WTC11 (cell line): ENCODE results near the gene MAPK11. TPM values are rescaled to one million over a fixed set of nuclear protein-coding genes. Genes with fewer than 3 reads are reported as not detected.

Experiments used
- ATAC-seq: fragments of 200-7000 bp; cut with Tn5 transposase; 2 replicates; pipeline ENCODE4 v1.10.0; 2021; ENCODE audit warnings: mild to moderate bottlenecking, moderate library complexity
- CTCF ChIA-PET: fragments of 300-600 bp; sonication (Branson Sonifier 250); formaldehyde crosslinking; loops from one replicate; lab custom pipeline; 2021; ENCODE audit warnings: antibody characterized with exemption; lab: Charles Lee
- POLR2A ChIA-PET: fragments of 350-600 bp; sonication (Branson Sonifier 250); formaldehyde crosslinking; loops from one replicate; lab custom pipeline; 2021; ENCODE audit warnings: antibody characterized with exemption; lab: Charles Lee
- DNase-seq: peaks from one replicate; pipeline ENCODE4 v3.0.0; 2021; ENCODE audit warnings: low spot score
- H3K27ac Mint-ChIP-seq: 2 replicates; pipeline ENCODE4 v1.8.0; 2021; ENCODE audit warnings: mixed read lengths
- H3K27me3 Mint-ChIP-seq: 2 replicates; pipeline ENCODE4 v1.8.0; 2021; ENCODE audit warnings: low read depth, mild to moderate bottlenecking, moderate library complexity, mixed read lengths
- H3K36me3 Mint-ChIP-seq: 2 replicates; pipeline ENCODE4 v1.8.0; 2021; ENCODE audit warnings: mixed read lengths
- H3K4me1 Mint-ChIP-seq: 2 replicates; pipeline ENCODE4 v1.8.0; 2022; ENCODE audit warnings: mixed read lengths
- H3K4me3 Mint-ChIP-seq: 2 replicates; pipeline ENCODE4 v1.8.0; 2021; ENCODE audit warnings: mild to moderate bottlenecking, moderate library complexity, mixed read lengths
- H3K9me3 Mint-ChIP-seq: 2 replicates; pipeline ENCODE4 v1.8.0; 2021; ENCODE audit warnings: mixed read lengths
- AFF4 ChIP-seq: sonication (generic); formaldehyde crosslinking; IDR thresholded peaks from 2 replicates; pipeline ENCODE4 v1.8.1; 2023; ENCODE audit warnings: mild to moderate bottlenecking, missing genetic modification reagents, borderline replicate concordance
- ATF6 ChIP-seq: sonication (generic); formaldehyde crosslinking; IDR thresholded peaks from 2 replicates; pipeline ENCODE4 v1.8.1; 2023; ENCODE audit warnings: mild to moderate bottlenecking, missing genetic modification reagents
- CBFB ChIP-seq: sonication (generic); formaldehyde crosslinking; IDR thresholded peaks from 2 replicates; pipeline ENCODE4 v1.8.1; 2022; ENCODE audit warnings: mild to moderate bottlenecking, low read depth, missing genetic modification reagents
- CREB1 ChIP-seq: sonication (generic); formaldehyde crosslinking; IDR thresholded peaks from 2 replicates; pipeline ENCODE4 v1.8.0; 2023; ENCODE audit warnings: mild to moderate bottlenecking, missing genetic modification reagents
- EMX1 ChIP-seq: fragments of 250-450 bp; sonication (Bioruptor Pico); IDR thresholded peaks from 2 replicates; pipeline ENCODE4 v1.8.0; 2021; ENCODE audit warnings: mild to moderate bottlenecking
- ETV6 ChIP-seq: sonication (generic); formaldehyde crosslinking; IDR thresholded peaks from 2 replicates; pipeline ENCODE4 v1.8.1; 2022; ENCODE audit warnings: mild to moderate bottlenecking, missing genetic modification reagents
- FOXJ3 ChIP-seq: sonication (generic); formaldehyde crosslinking; IDR thresholded peaks from 2 replicates; pipeline ENCODE4 v1.9.0; 2021; ENCODE audit warnings: missing genetic modification reagents, mild to moderate bottlenecking, borderline replicate concordance
- HMGXB4 ChIP-seq: sonication (generic); formaldehyde crosslinking; IDR thresholded peaks from 2 replicates; pipeline ENCODE4 v1.8.1; 2023; ENCODE audit warnings: mild to moderate bottlenecking, moderate library complexity, missing genetic modification reagents
- KAT7 ChIP-seq: sonication (generic); formaldehyde crosslinking; IDR thresholded peaks from 2 replicates; pipeline ENCODE4 v1.8.1; 2023; ENCODE audit warnings: missing genetic modification reagents, mild to moderate bottlenecking, borderline replicate concordance
- MYBL2 ChIP-seq: sonication (generic); formaldehyde crosslinking; IDR thresholded peaks from 2 replicates; pipeline ENCODE4 v1.8.1; 2023; ENCODE audit warnings: mild to moderate bottlenecking, moderate library complexity, missing genetic modification reagents
- NFE2L1 ChIP-seq: sonication (generic); formaldehyde crosslinking; IDR thresholded peaks from 2 replicates; pipeline ENCODE4 v1.8.1; 2023; ENCODE audit warnings: missing genetic modification reagents
- PRDM15 ChIP-seq: sonication (generic); formaldehyde crosslinking; IDR thresholded peaks from 2 replicates; pipeline ENCODE4 v1.8.0; 2022; ENCODE audit warnings: missing genetic modification reagents
- PREB ChIP-seq: sonication (generic); formaldehyde crosslinking; IDR thresholded peaks from 2 replicates; pipeline ENCODE4 v1.8.1; 2022; ENCODE audit warnings: mild to moderate bottlenecking, missing genetic modification reagents, moderate library complexity, borderline replicate concordance
- SP1 ChIP-seq: sonication (generic); formaldehyde crosslinking; conservative IDR thresholded peaks from 2 replicates; pipeline ENCODE4 v1.8.1; 2022; ENCODE audit warnings: missing genetic modification reagents
- TCF7 ChIP-seq: sonication (generic); formaldehyde crosslinking; IDR thresholded peaks from 2 replicates; pipeline ENCODE4 v1.8.0; 2022; ENCODE audit warnings: mild to moderate bottlenecking, low read depth, missing genetic modification reagents, moderate library complexity
- TP53 ChIP-seq: sonication (generic); formaldehyde crosslinking; IDR thresholded peaks from 2 replicates; pipeline ENCODE4 v1.8.1; 2023; ENCODE audit warnings: mild to moderate bottlenecking, missing genetic modification reagents
- USF2 ChIP-seq: sonication (generic); formaldehyde crosslinking; IDR thresholded peaks from 2 replicates; pipeline ENCODE4 v1.8.1; 2023; ENCODE audit warnings: mild to moderate bottlenecking, missing genetic modification reagents, moderate library complexity
- ZBTB21 ChIP-seq: sonication (generic); formaldehyde crosslinking; IDR thresholded peaks from 2 replicates; pipeline ENCODE4 v1.8.1; 2023; ENCODE audit warnings: mild to moderate bottlenecking, missing genetic modification reagents, borderline replicate concordance
- ZNF219 ChIP-seq: sonication (generic); formaldehyde crosslinking; IDR thresholded peaks from 2 replicates; pipeline ENCODE4 v1.8.0; 2023; ENCODE audit warnings: missing genetic modification reagents, mild to moderate bottlenecking, borderline replicate concordance
- total RNA-seq: library from RNA; stranded (reverse); gene quantifications from 3 replicates; pipeline ENCODE4 v1.2.3, GENCODE V29; 2021

The MAPK11 gene
- total RNA-seq, 1 experiment from 2014 or later = 2.3 TPM

- peaks cover 4% of the 10 kb centered on the region; the same call in 1 of the 2 replicates for H3K4me1 Mint-ChIP-seq
- peak; percentile 74 for ATAC-seq
- ChIA-PET CTCF (interaction anchor here (0.6 to 3.4 kb wide), 22 partner anchors 8 to 422 kb away, joined by 3 to 22 read pairs (median 5); partner anchors contain the start of genes DENND6B, MAPK12, SCO2 and SHANK3), POLR2A (interaction anchor here (0.6 to 1.9 kb wide), 2 partner anchors 16 to 21 kb away, joined by 3 to 7 read pairs; no protein-coding TSS in a partner anchor)
- H3K36me3 Mint-ChIP-seq = no peaks in the 10 kb centered on the region
- H3K27ac Mint-ChIP-seq = no peak within 1 kb of the TSS
- DNase-seq = peak; percentile 89
- peak within 1 kb of the TSS; percentile 72 for H3K4me3 Mint-ChIP-seq
- no peaks in the 10 kb centered on the region for H3K9me3 Mint-ChIP-seq
- H3K27me3 Mint-ChIP-seq = no peaks in the 10 kb centered on the region; the same call in 1 of the 2 replicates
- TF ChIP-seq USF2 (no peak; the same call in 1 of the 2 replicates), NFE2L1 (0 out of 2 replicates have a peak, but pooled peaks have one; percentile 51), FOXJ3 (CRISPR knock-in tag) (no peak), MYBL2 (no peak), ZBTB21 (CRISPR knock-in tag) (0 out of 2 replicates have a peak, but pooled peaks have one; percentile 27), TP53 (CRISPR knock-in tag) (no peak), KAT7 (CRISPR knock-in tag) (no peak), EMX1 (CRISPR knock-in tag) (no peak), SP1 (CRISPR knock-in tag) (no peak; the same call in 1 of the 2 replicates), CBFB (CRISPR knock-in tag) (peak; percentile 78; the same call in 1 of the 2 replicates), ZNF219 (CRISPR knock-in tag) (no peak), TCF7 (no peak), PREB (CRISPR knock-in tag) (no peak), HMGXB4 (CRISPR knock-in tag) (peak; percentile 94; the same call in 1 of the 2 replicates), ATF6 (CRISPR knock-in tag) (no peak), PRDM15 (0 out of 2 replicates have a peak, but pooled peaks have one; percentile 14), CREB1 (CRISPR knock-in tag) (no peak), AFF4 (no peak), ETV6 (no peak; the same call in 1 of the 2 replicates)
Observed at GRCh38 chr22:50250555-50251476, 19.4 kb downstream of the MAPK11 start, which contains the start of gene HDAC10. HDAC10 (minus strand) TSS chr22:50251265; CDS start chr22:50251032, 233 bp downstream.
